ENCODE results near the gene LSP1. TPM values are rescaled to one million over a fixed set of nuclear protein-coding genes. Genes with fewer than 3 reads are reported as not detected.

LSP1 gene
- total and polyA plus RNA-seq, 2 of the 8 experiments (the other 6 are each of a cell fraction or from before 2014, with no cell fraction given): 0.03 TPM; not detected in 1

DNA sequence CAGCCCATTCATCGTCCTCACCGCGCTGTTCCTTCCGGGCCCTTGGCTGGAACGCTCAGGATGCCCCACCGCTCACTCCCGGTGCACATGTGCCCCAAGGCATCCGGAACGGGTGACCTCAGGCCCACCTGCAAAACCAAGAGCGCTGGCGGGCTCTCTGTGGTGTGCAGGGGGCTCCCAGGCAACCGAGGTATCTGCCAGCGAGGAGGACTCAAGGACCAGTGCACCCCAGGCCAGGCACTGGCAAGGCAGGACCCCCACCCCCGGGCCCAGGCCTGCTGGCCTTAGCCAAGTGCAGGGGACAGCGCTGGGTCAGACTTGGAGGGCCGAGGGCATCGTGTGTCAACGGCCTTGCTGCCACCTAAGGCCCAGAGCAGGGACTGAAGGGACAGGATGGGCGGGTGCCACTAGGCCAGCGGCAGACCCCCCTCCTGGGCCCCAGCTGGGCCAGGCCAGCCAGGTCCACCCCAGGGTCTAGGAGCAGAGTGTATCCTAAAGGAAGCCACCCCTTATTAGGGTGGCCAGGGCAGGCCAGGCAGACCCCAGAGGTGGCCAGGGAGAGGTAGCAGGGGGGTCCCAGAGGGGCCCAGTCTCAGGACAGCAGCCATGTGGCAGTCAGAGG lies 75.1 kb downstream of the LSP1 start (continued):
- TF ChIP-seq MAX (IDR thresholded peaks at IDR 0.05): no peak

Measured in H1 (cell line).